ENCODE measurements around the gene LRP6.

- TF ChIP-seq CTCF (IDR thresholded peaks at IDR 0.05) (no peak), EP300 (IDR thresholded peaks at IDR 0.05) (no peak)
Measured at GRCh38 chr12:12221560-12221959, 45.3 kb downstream of the LRP6 start.

Data from ovary (tissue), 3 donors.